LoVo (cell line): ENCODE measurements around the gene TIMM8B.
"Not testable (repeated sequence)": the region's sequence is repeated elsewhere in the genome, so short reads cannot be mapped to it uniquely, and the experiment has no call there.

Experiments used
- DNase-seq: peaks from one replicate; pipeline ENCODE4 v3.0.0-alpha.2; 2016; ENCODE audit warnings: low spot score

Gene TIMM8B

GRCh38 chr11:112086422-112087191 lies at the start of gene TIMM8B, which contains the start of gene SDHD:
Gene TIMM8B, minus strand, starts transcription at chr11:112086756. Its CDS starts 33 bp downstream, at chr11:112086723.
Gene SDHD, plus strand, starts transcription at chr11:112086873. Its CDS starts 35 bp downstream, at chr11:112086908.
- peak; percentile 99 for DNase-seq

- DNase-seq = no peak
These were observed 47.9 kb upstream of the TIMM8B start for GRCh38 chr11:112134473-112134872.

- no peak for DNase-seq
These were observed 46.2 kb upstream of the TIMM8B start for GRCh38 chr11:112132737-112133136.

- DNase-seq = no peak
These were observed 43.1 kb upstream of the TIMM8B start for GRCh38 chr11:112129656-112130055.

GRCh38 chr11:112128483-112129121 lies 42.0 kb upstream of the TIMM8B start:
- DNase-seq = peak; percentile 94

GRCh38 chr11:112127056-112127455 lies 40.5 kb upstream of the TIMM8B start:
- DNase-seq = no peak

- no peak for DNase-seq
These were observed 36.6 kb upstream of the TIMM8B start for GRCh38 chr11:112123129-112123528.

GRCh38 chr11:112121981-112122615 lies 35.5 kb upstream of the TIMM8B start:
- no peak for DNase-seq

- DNase-seq = no peak
These were observed 31.6 kb upstream of the TIMM8B start for GRCh38 chr11:112118176-112118575.

GRCh38 chr11:112115386-112115785 lies 28.8 kb upstream of the TIMM8B start:
- no peak for DNase-seq

GRCh38 chr11:112114460-112114859 lies 27.9 kb upstream of the TIMM8B start:
- no peak for DNase-seq

- peak; percentile 81 for DNase-seq
These were observed 27.2 kb upstream of the TIMM8B start for GRCh38 chr11:112113539-112114457.

GRCh38 chr11:112106070-112106469 lies 19.5 kb upstream of the TIMM8B start:
- no peak for DNase-seq

GRCh38 chr11:112103446-112103845 lies 16.9 kb upstream of the TIMM8B start:
- no peak for DNase-seq

- no peak for DNase-seq
These were observed 13.9 kb upstream of the TIMM8B start for GRCh38 chr11:112100462-112100861.

GRCh38 chr11:112097734-112098528 lies 11.4 kb upstream of the TIMM8B start:
- no peak for DNase-seq

GRCh38 chr11:112096194-112096593 lies 9.6 kb upstream of the TIMM8B start:
- DNase-seq = no peak

- DNase-seq = not testable (repeated sequence)
These were observed 8.7 kb upstream of the TIMM8B start for GRCh38 chr11:112095302-112095701.

GRCh38 chr11:112087212-112087611 lies 656 bp upstream of the TIMM8B start:
- DNase-seq = no peak

- peak; percentile 13 for DNase-seq
These were observed 634 bp downstream of the TIMM8B start for GRCh38 chr11:112085822-112086421.

GRCh38 chr11:112082729-112083128 lies 3.8 kb downstream of the TIMM8B start:
- DNase-seq = no peak
